CD8-positive, alpha-beta memory T cell (primary cell): ENCODE data around the gene GLT1D1. TPM values are rescaled to one million over a fixed set of nuclear protein-coding genes. Genes with fewer than 3 reads are reported as not detected.
A peak's percentile ranks its signal among the peaks of the same experiment; 100 is the strongest.

ENCODE experiments used
- CTCF ChIA-PET: fragments of 350-600 bp; sonication (Branson Sonifier 250); formaldehyde crosslinking; loops from one replicate; lab custom pipeline; 2021; ENCODE audit warnings: antibody characterized with exemption; lab: Charles Lee
- POLR2A ChIA-PET: fragments of 350-600 bp; sonication (Branson Sonifier 250); formaldehyde crosslinking; loops from one replicate; lab custom pipeline; 2021; ENCODE audit warnings: antibody characterized with exemption; lab: Charles Lee
- DNase-seq, 5 donors: peaks; one replicate each; pipeline versions ENCODE4 v3.0.0 to v3.0.0-alpha.2; 2020 to 2022; ENCODE audit warnings: mixed read lengths in 1 of 5
- H3K27ac ChIP-seq: one replicate; pipeline ENCODE4 v1.7.0; 2013; ENCODE audit warnings: low read depth, mild to moderate bottlenecking, low read length, moderate library complexity
- H3K27me3 ChIP-seq: 2 replicates; pipeline ENCODE4 v1.7.0; 2013; ENCODE audit warnings: low read length, mild to moderate bottlenecking; ENCODE audit not compliant: insufficient read depth, poor library complexity, severe bottlenecking
- H3K36me3 ChIP-seq: 2 replicates; pipeline ENCODE4 v1.7.0; 2013; ENCODE audit warnings: mild to moderate bottlenecking, low read length, moderate library complexity; ENCODE audit not compliant: insufficient read depth
- H3K4me1 ChIP-seq: 2 replicates; pipeline ENCODE4 v1.7.0; 2013; ENCODE audit warnings: mild to moderate bottlenecking, low read length, moderate library complexity; ENCODE audit not compliant: insufficient read depth
- H3K4me3 ChIP-seq: 2 replicates; pipeline ENCODE4 v1.7.0; 2013; ENCODE audit warnings: mild to moderate bottlenecking, low read length
- H3K9me3 ChIP-seq: 2 replicates; pipeline ENCODE4 v1.7.0; 2013; ENCODE audit warnings: mild to moderate bottlenecking, low read length
- H3K27ac Mint-ChIP-seq, 8 donors: one replicate each; pipeline ENCODE4 v1.8.0; 2020 to 2021; ENCODE audit warnings: mixed read lengths in 8 of 8, mild to moderate bottlenecking in 6 of 8, inconsistent platforms in 3 of 8, moderate library complexity in 3 of 8
- H3K27me3 Mint-ChIP-seq, 2 donors: one replicate each; pipeline ENCODE4 v1.8.0; 2020 to 2021; ENCODE audit warnings: mixed read lengths in 2 of 2, mild to moderate bottlenecking in 1 of 2, moderate library complexity in 1 of 2
- H3K36me3 Mint-ChIP-seq, 3 donors: one replicate each; pipeline ENCODE4 v1.8.0; 2020 to 2021; ENCODE audit warnings: mixed read lengths in 3 of 3, inconsistent platforms in 1 of 3, mild to moderate bottlenecking in 1 of 3
- H3K4me1 Mint-ChIP-seq, 3 donors: one replicate each; pipeline ENCODE4 v1.8.0; 2020 to 2021; ENCODE audit warnings: mixed read lengths in 3 of 3, inconsistent platforms in 1 of 3, mild to moderate bottlenecking in 1 of 3
- H3K4me3 Mint-ChIP-seq, 7 donors: one replicate each; pipeline ENCODE4 v1.8.0; 2020 to 2021; ENCODE audit warnings: mixed read lengths in 7 of 7, mild to moderate bottlenecking in 6 of 7, moderate library complexity in 4 of 7, inconsistent platforms in 2 of 7
- H3K9me3 Mint-ChIP-seq, 5 donors: one replicate each; pipeline ENCODE4 v1.8.0; 2020 to 2022; ENCODE audit warnings: mixed read lengths in 5 of 5, mild to moderate bottlenecking in 3 of 5, moderate library complexity in 2 of 5, inconsistent platforms in 1 of 5
- polyA plus RNA-seq: library from polyadenylated mRNA; unstranded; fragments of 300-500 nt; fragmentation: Illumina TruSeq; gene quantifications from one replicate; pipeline ENCODE4 v1.2.3, GENCODE V29; 2021
- total RNA-seq, 2 experiments: library from RNA; stranded (reverse); gene quantifications; one replicate each; pipeline ENCODE4 v1.2.3, GENCODE V29; 2021

Gene GLT1D1
- total and polyA plus RNA-seq, 3 experiments from 2014 or later = 0.22 to 0.24 (median 0.24) TPM

- no peak overlapping the region for H3K4me3 Mint-ChIP-seq
- ChIA-PET POLR2A (no interaction called here), CTCF (no interaction called here)
Observed at GRCh38 chr12:128968668-128969067, 115.4 kb downstream of the GLT1D1 start.

GRCh38 chr12:128969480-128970055 lies 116.3 kb downstream of the GLT1D1 start:
- Histone ChIP-seq H3K27me3 (no peaks in the 10 kb centered on the region), H3K4me1 (no peaks in the 10 kb centered on the region), H3K9me3 (no peaks in the 10 kb centered on the region), H3K4me3 (no peak overlapping the region), H3K27ac (no peak overlapping the region), H3K36me3 (no peaks in the 10 kb centered on the region)
- Mint-ChIP-seq H3K4me1 (peaks cover 0 to 7% (median 0%) of the 10 kb centered on the region in 3 donors), H3K4me3 (peak overlapping the region in 3 of 7 donors; percentile 28 to 70 (median 45)), H3K27ac (no peak overlapping the region), H3K36me3 (no peaks in the 10 kb centered on the region), H3K27me3 (peaks cover 17 to 25% of the 10 kb centered on the region in 2 donors), H3K9me3 (peaks cover 0 to 4% (median 0%) of the 10 kb centered on the region in 5 donors)
- CTCF ChIA-PET = no interaction called here
- no peak for DNase-seq
- POLR2A ChIA-PET = no interaction called here

More at GRCh38 chr12:128968668-128969067, 115.4 kb downstream of the GLT1D1 start:
- peaks cover 0 to 7% (median 0%) of the 10 kb centered on the region in 3 donors for H3K4me1 Mint-ChIP-seq
- Histone ChIP-seq H3K27ac (no peak overlapping the region), H3K4me1 (no peaks in the 10 kb centered on the region), H3K36me3 (no peaks in the 10 kb centered on the region), H3K4me3 (no peak overlapping the region), H3K27me3 (no peaks in the 10 kb centered on the region), H3K9me3 (no peaks in the 10 kb centered on the region)
- peaks cover 17 to 18% of the 10 kb centered on the region in 2 donors for H3K27me3 Mint-ChIP-seq
- H3K9me3 Mint-ChIP-seq = peaks cover 0 to 7% (median 0%) of the 10 kb centered on the region in 5 donors
- H3K27ac Mint-ChIP-seq = peak overlapping the region in 1 of 8 donors; percentile 45
- DNase-seq = no peak
- H3K36me3 Mint-ChIP-seq = no peaks in the 10 kb centered on the region

- Histone ChIP-seq H3K9me3 (no peaks in the 10 kb centered on the region), H3K36me3 (no peaks in the 10 kb centered on the region), H3K4me3 (no peak overlapping the region), H3K4me1 (no peaks in the 10 kb centered on the region), H3K27me3 (no peaks in the 10 kb centered on the region), H3K27ac (no peak overlapping the region)
- ChIA-PET CTCF (no interaction called here), POLR2A (no interaction called here)
- Mint-ChIP-seq H3K36me3 (no peaks in the 10 kb centered on the region), H3K9me3 (no peaks in the 10 kb centered on the region), H3K27me3 (peaks cover 17 to 30% of the 10 kb centered on the region in 2 donors), H3K4me1 (peaks cover 0 to 7% (median 0%) of the 10 kb centered on the region in 3 donors), H3K27ac (no peak overlapping the region), H3K4me3 (peak overlapping the region in 1 of 7 donors; percentile 74)
- DNase-seq = no peak
Observed at GRCh38 chr12:128970110-128970509, 116.8 kb downstream of the GLT1D1 start.

- no peak overlapping the region for H3K4me3 ChIP-seq
Observed at GRCh38 chr12:128970941-128971340, 117.7 kb downstream of the GLT1D1 start.

GRCh38 chr12:128971802-128972201 lies 118.5 kb downstream of the GLT1D1 start:
- Mint-ChIP-seq H3K4me3 (no peak overlapping the region), H3K4me1 (peaks cover 0 to 7% (median 4%) of the 10 kb centered on the region in 3 donors), H3K9me3 (no peaks in the 10 kb centered on the region), H3K27me3 (peaks cover 26 to 39% of the 10 kb centered on the region in 2 donors), H3K27ac (no peak overlapping the region), H3K36me3 (no peaks in the 10 kb centered on the region)
- Histone ChIP-seq H3K4me3 (no peak overlapping the region), H3K36me3 (no peaks in the 10 kb centered on the region), H3K9me3 (no peaks in the 10 kb centered on the region), H3K27ac (no peak overlapping the region), H3K27me3 (no peaks in the 10 kb centered on the region), H3K4me1 (no peaks in the 10 kb centered on the region)
- CTCF ChIA-PET = no interaction called here
- DNase-seq = no peak
- POLR2A ChIA-PET = no interaction called here

More at GRCh38 chr12:128970941-128971340, 117.7 kb downstream of the GLT1D1 start:
- H3K36me3 Mint-ChIP-seq = no peaks in the 10 kb centered on the region
- no peak for DNase-seq
- H3K9me3 Mint-ChIP-seq = no peaks in the 10 kb centered on the region
- CTCF ChIA-PET = no interaction called here
- H3K27ac ChIP-seq = no peak overlapping the region
- peaks cover 0 to 7% (median 4%) of the 10 kb centered on the region in 3 donors for H3K4me1 Mint-ChIP-seq
- POLR2A ChIA-PET = no interaction called here
- no peaks in the 10 kb centered on the region for H3K4me1 ChIP-seq
- H3K9me3 ChIP-seq = no peaks in the 10 kb centered on the region
- no peaks in the 10 kb centered on the region for H3K27me3 ChIP-seq
- H3K36me3 ChIP-seq = no peaks in the 10 kb centered on the region
- no peak overlapping the region for H3K4me3 Mint-ChIP-seq
- peaks cover 21 to 36% of the 10 kb centered on the region in 2 donors for H3K27me3 Mint-ChIP-seq
- peak overlapping the region in 1 of 8 donors; percentile 83 for H3K27ac Mint-ChIP-seq

GRCh38 chr12:128973883-128974681 lies 120.8 kb downstream of the GLT1D1 start:
- CTCF ChIA-PET = no interaction called here
- H3K27me3 ChIP-seq = no peaks in the 10 kb centered on the region
- no peaks in the 10 kb centered on the region for H3K9me3 Mint-ChIP-seq

GRCh38 chr12:128974881-128975280 lies 121.6 kb downstream of the GLT1D1 start:
- ChIA-PET CTCF (no interaction called here), POLR2A (no interaction called here)
- Histone ChIP-seq H3K36me3 (no peaks in the 10 kb centered on the region), H3K9me3 (no peaks in the 10 kb centered on the region), H3K27ac (no peak overlapping the region), H3K4me3 (no peak overlapping the region), H3K4me1 (no peaks in the 10 kb centered on the region), H3K27me3 (no peaks in the 10 kb centered on the region)
- H3K36me3 Mint-ChIP-seq = peaks cover 0 to 2% (median 0%) of the 10 kb centered on the region in 3 donors
- H3K4me3 Mint-ChIP-seq = no peak overlapping the region
- DNase-seq = no peak
- no peak overlapping the region for H3K27ac Mint-ChIP-seq
- H3K4me1 Mint-ChIP-seq = peaks cover 0 to 7% (median 4%) of the 10 kb centered on the region in 3 donors
- H3K27me3 Mint-ChIP-seq = peaks cover 35 to 54% of the 10 kb centered on the region in 2 donors
- no peaks in the 10 kb centered on the region for H3K9me3 Mint-ChIP-seq

More at GRCh38 chr12:128973883-128974681, 120.8 kb downstream of the GLT1D1 start:
- Histone ChIP-seq H3K27ac (no peak overlapping the region), H3K9me3 (no peaks in the 10 kb centered on the region), H3K4me3 (no peak overlapping the region), H3K36me3 (no peaks in the 10 kb centered on the region), H3K4me1 (no peaks in the 10 kb centered on the region)
- DNase-seq = no peak
- H3K4me3 Mint-ChIP-seq = no peak overlapping the region
- H3K27ac Mint-ChIP-seq = no peak overlapping the region
- peaks cover 37 to 53% of the 10 kb centered on the region in 2 donors for H3K27me3 Mint-ChIP-seq
- peaks cover 0 to 2% (median 0%) of the 10 kb centered on the region in 3 donors for H3K36me3 Mint-ChIP-seq
- POLR2A ChIA-PET = no interaction called here
- H3K4me1 Mint-ChIP-seq = peaks cover 0 to 7% (median 4%) of the 10 kb centered on the region in 3 donors
